Measurements from ENCODE around the gene A2ML1.

Gene A2ML1

GRCh38 chr12:8822298-8822697 lies at the start of gene A2ML1:
A2ML1 (plus strand) TSS chr12:8822621; CDS start chr12:8822652, 31 bp downstream.
- no peak for TF ChIP-seq CTCF (IDR thresholded peaks at IDR 0.05)
- peaks cover 25 to 34% of the 10 kb centered on the region in 2 experiments for H3K4me1 ChIP-seq (ENCODE audit: control insufficient read depth in 1 of 2, insufficient read depth in 1 of 2, low read depth in 1 of 2, low read length in 1 of 2)
- H3K9me3 ChIP-seq: no peaks in the 10 kb centered on the region
- no peak within 1 kb of the TSS for H3K4me3 ChIP-seq (ENCODE audit: low read depth in 1 of 2, low read length in 1 of 2)
- H3K27ac ChIP-seq: no peak within 1 kb of the TSS
- H3K27me3 ChIP-seq: no peaks in the 10 kb centered on the region
- H3K36me3 ChIP-seq: no peaks in the 10 kb centered on the region

GRCh38 chr12:8773461-8773860 lies 49.0 kb upstream of the A2ML1 start:
- Histone ChIP-seq H3K27ac (no peak overlapping the region), H3K27me3 (no peaks in the 10 kb centered on the region), H3K4me1 (ENCODE audit: control insufficient read depth in 1 of 2, insufficient read depth in 1 of 2, low read depth in 1 of 2, low read length in 1 of 2) (no peaks in the 10 kb centered on the region), H3K36me3 (peaks cover 3% of the 10 kb centered on the region), H3K4me3 (ENCODE audit: low read depth in 1 of 2, low read length in 1 of 2) (no peak overlapping the region), H3K9me3 (no peaks in the 10 kb centered on the region)
- no peak for TF ChIP-seq CTCF (IDR thresholded peaks at IDR 0.05)

- no peaks in the 10 kb centered on the region for H3K36me3 ChIP-seq
- no peak for TF ChIP-seq CTCF (IDR thresholded peaks at IDR 0.05)
- H3K4me3 ChIP-seq (ENCODE audit: low read depth in 1 of 2, low read length in 1 of 2): no peak overlapping the region
- no peak overlapping the region for H3K27ac ChIP-seq
- no peaks in the 10 kb centered on the region for H3K27me3 ChIP-seq
- no peaks in the 10 kb centered on the region for H3K4me1 ChIP-seq (ENCODE audit: control insufficient read depth in 1 of 2, insufficient read depth in 1 of 2, low read depth in 1 of 2, low read length in 1 of 2)
- no peaks in the 10 kb centered on the region for H3K9me3 ChIP-seq
These were observed 43.1 kb upstream of the A2ML1 start for GRCh38 chr12:8779281-8779680.

- H3K27me3 ChIP-seq: no peaks in the 10 kb centered on the region
These were observed 42.6 kb upstream of the A2ML1 start for GRCh38 chr12:8779862-8780261.

GRCh38 chr12:8780389-8780788 lies 42.0 kb upstream of the A2ML1 start:
- no peaks in the 10 kb centered on the region for H3K36me3 ChIP-seq
- no peak overlapping the region for H3K4me3 ChIP-seq (ENCODE audit: low read depth in 1 of 2, low read length in 1 of 2)
- no peak overlapping the region for H3K27ac ChIP-seq
- no peaks in the 10 kb centered on the region for H3K27me3 ChIP-seq
- no peaks in the 10 kb centered on the region for H3K9me3 ChIP-seq
- peaks cover 0 to 5% of the 10 kb centered on the region in 2 experiments for H3K4me1 ChIP-seq (ENCODE audit: control insufficient read depth in 1 of 2, insufficient read depth in 1 of 2, low read depth in 1 of 2, low read length in 1 of 2)
- no peak for TF ChIP-seq CTCF (IDR thresholded peaks at IDR 0.05)

More at GRCh38 chr12:8779862-8780261, 42.6 kb upstream of the A2ML1 start:
- Histone ChIP-seq H3K4me3 (ENCODE audit: low read depth in 1 of 2, low read length in 1 of 2) (no peak overlapping the region), H3K9me3 (no peaks in the 10 kb centered on the region), H3K4me1 (ENCODE audit: control insufficient read depth in 1 of 2, insufficient read depth in 1 of 2, low read depth in 1 of 2, low read length in 1 of 2) (peaks cover 0 to 3% of the 10 kb centered on the region in 2 experiments), H3K36me3 (no peaks in the 10 kb centered on the region), H3K27ac (no peak overlapping the region)
- TF ChIP-seq CTCF (IDR thresholded peaks at IDR 0.05): no peak

Data from neutrophil (primary cell).